NB4 (cell line): ENCODE data around the gene UHRF2.

Experiments
- MYC ChIP-seq: IDR thresholded peaks from 2 replicates; pipeline ENCODE4 v1.6.1; 2011; ENCODE audit warnings: low read depth, low read length
- POLR2A ChIP-seq: IDR thresholded peaks from 2 replicates; pipeline ENCODE4 v1.6.1; 2011; ENCODE audit warnings: mild to moderate bottlenecking; ENCODE audit not compliant: insufficient read length; ENCODE audit errors: extremely low read depth
- TF ChIP-seq, protein P1 (sequence below): IDR thresholded peaks from one replicate; pipeline ENCODE4 v1.5.1; 2012; ENCODE audit warnings: low read depth, low read length
- TF ChIP-seq, protein P2 (sequence below): IDR thresholded peaks from 2 replicates; pipeline ENCODE4 v1.6.1; 2011; ENCODE audit warnings: low read depth, low read length

DNA sequence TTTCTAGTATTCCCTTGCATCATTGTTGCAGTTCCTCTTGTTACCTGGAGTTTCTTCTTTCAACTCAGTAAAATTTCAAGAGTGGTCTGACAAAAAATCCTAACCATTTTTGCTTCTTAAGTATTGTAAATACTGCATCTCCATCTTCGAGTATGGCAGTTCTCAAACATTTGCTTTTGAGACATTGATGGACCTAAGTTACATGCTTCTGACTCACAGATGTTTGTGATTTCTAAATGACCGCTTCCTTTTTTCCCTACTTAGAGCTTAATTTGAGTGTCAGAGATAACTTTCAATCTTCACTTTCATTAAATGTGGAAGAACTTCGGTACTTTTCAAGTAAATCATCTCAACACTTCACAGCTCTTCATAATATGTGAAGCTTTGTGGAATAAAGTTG, 4.2 kb downstream of the UHRF2 start:
- no peak for TF ChIP-seq POLR2A
- TF ChIP-seq, protein P1, sequence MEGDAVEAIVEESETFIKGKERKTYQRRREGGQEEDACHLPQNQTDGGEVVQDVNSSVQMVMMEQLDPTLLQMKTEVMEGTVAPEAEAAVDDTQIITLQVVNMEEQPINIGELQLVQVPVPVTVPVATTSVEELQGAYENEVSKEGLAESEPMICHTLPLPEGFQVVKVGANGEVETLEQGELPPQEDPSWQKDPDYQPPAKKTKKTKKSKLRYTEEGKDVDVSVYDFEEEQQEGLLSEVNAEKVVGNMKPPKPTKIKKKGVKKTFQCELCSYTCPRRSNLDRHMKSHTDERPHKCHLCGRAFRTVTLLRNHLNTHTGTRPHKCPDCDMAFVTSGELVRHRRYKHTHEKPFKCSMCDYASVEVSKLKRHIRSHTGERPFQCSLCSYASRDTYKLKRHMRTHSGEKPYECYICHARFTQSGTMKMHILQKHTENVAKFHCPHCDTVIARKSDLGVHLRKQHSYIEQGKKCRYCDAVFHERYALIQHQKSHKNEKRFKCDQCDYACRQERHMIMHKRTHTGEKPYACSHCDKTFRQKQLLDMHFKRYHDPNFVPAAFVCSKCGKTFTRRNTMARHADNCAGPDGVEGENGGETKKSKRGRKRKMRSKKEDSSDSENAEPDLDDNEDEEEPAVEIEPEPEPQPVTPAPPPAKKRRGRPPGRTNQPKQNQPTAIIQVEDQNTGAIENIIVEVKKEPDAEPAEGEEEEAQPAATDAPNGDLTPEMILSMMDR = no peak
- TF ChIP-seq, protein P2, sequence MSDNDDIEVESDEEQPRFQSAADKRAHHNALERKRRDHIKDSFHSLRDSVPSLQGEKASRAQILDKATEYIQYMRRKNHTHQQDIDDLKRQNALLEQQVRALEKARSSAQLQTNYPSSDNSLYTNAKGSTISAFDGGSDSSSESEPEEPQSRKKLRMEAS = peak; percentile 52; the same call in 1 of the 2 replicates
- no peak; the same call in 1 of the 2 replicates for TF ChIP-seq MYC
